ENCODE measurements around the gene SCYL3. TPM values are rescaled to one million over a fixed set of nuclear protein-coding genes. Genes with fewer than 3 reads are reported as not detected.

SCYL3 gene
- polyA plus RNA-seq, 1 of the 3 experiments (the other 2 are of a cell fraction), result 5.9 TPM

DNA sequence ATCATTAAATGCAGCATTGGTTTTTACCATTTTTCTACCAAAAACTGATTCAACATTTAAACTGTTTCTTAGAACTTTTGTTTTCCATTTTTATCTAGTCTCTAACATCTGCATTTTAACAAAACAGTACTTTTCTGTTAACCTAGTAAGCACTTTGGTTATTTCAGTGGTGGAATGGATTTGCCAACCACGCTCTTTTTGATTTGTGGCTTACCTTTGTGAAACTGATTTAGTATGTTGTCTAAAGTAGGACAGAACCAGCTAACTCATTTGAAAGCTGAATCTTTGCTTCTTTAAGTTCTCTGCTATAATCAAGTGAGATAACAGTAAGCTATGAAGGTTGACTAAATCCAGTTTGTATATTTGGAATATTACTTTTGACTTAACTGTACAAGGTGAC, 57.5 kb downstream of the SCYL3 start:
- TF ChIP-seq NFIC (IDR thresholded peaks at IDR 0.05; ENCODE audit: borderline replicate concordance) (no peak), USF1 (IDR thresholded peaks at IDR 0.05; ENCODE audit: borderline replicate concordance, low read depth) (no peak), GATA2 (CRISPR knock-in tag; IDR thresholded peaks at IDR 0.05) (no peak), SMC3 (IDR thresholded peaks at IDR 0.05; ENCODE audit: low read depth, low read length) (no peak), JUND (IDR thresholded peaks at IDR 0.05) (no peak), GABPA (IDR thresholded peaks at IDR 0.05; ENCODE audit: low read depth) (no peak), FOSL2 (IDR thresholded peaks at IDR 0.05; ENCODE audit: borderline replicate concordance, low read depth) (no peak), MEF2A (IDR thresholded peaks at IDR 0.05; ENCODE audit: borderline replicate concordance, low read depth) (no peak), ZBTB33 (IDR thresholded peaks at IDR 0.05; ENCODE audit: borderline replicate concordance, low read depth) (no peak), MXI1 (IDR thresholded peaks at IDR 0.05; ENCODE audit: low read depth, low read length) (no peak), TAF1 (IDR thresholded peaks at IDR 0.05; ENCODE audit: borderline replicate concordance, low read depth, low read length) (no peak), FOXM1 (IDR thresholded peaks at IDR 0.05; ENCODE audit: low read depth) (no peak), EP300 (IDR thresholded peaks at IDR 0.05; ENCODE audit: borderline replicate concordance in 1 of 2, low read depth in 1 of 2, low read length in 1 of 2) (no peak), REST (IDR thresholded peaks at IDR 0.05; ENCODE audit: low read depth, low read length) (no peak)
- TF ChIP-seq, protein P1, sequence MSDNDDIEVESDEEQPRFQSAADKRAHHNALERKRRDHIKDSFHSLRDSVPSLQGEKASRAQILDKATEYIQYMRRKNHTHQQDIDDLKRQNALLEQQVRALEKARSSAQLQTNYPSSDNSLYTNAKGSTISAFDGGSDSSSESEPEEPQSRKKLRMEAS (IDR thresholded peaks at IDR 0.05; ENCODE audit: low read depth), result no peak
- no peak overlapping the region for H3K4me2 ChIP-seq
- 97% methylated on average over 1 of the region's 1 CpG for WGBS (ENCODE audit: low lambda C conversion rate)
- no peaks in the 10 kb centered on the region for H3K9me2 ChIP-seq
- no peaks in the 10 kb centered on the region for H4K20me1 ChIP-seq (ENCODE audit: insufficient read depth)
- ChIA-PET CTCF (interaction anchor here (0.7 to 1.3 kb wide), 3 partner anchors 8 to 35 kb away, joined by 3 to 6 read pairs (median 3); no protein-coding TSS in a partner anchor), POLR2A (no interaction called here)
- H3K27me3 ChIP-seq (ENCODE audit: insufficient read depth), result no peaks in the 10 kb centered on the region
- no peak overlapping the region for H3K4me3 ChIP-seq (ENCODE audit: low read depth in 2 of 2, low read length in 1 of 2)
- no peaks in the 10 kb centered on the region for H3K9me3 ChIP-seq
- peaks cover 20 to 44% of the 10 kb centered on the region in 2 experiments for H3K36me3 ChIP-seq (replicated peaks in 1 of 2; ENCODE audit: control insufficient read depth in 1 of 2, insufficient read depth in 2 of 2, low read length in 1 of 2)
- H3K4me1 ChIP-seq (ENCODE audit: control insufficient read depth in 1 of 2, insufficient read depth in 2 of 2, low read depth in 1 of 2, low read length in 1 of 2), result no peaks in the 10 kb centered on the region
- DNase-seq, result no peak
- H3F3A ChIP-seq (replicated peaks; ENCODE audit: insufficient read depth), result no peaks in the 10 kb centered on the region
- H3K79me2 ChIP-seq (ENCODE audit: insufficient read depth), result peaks cover 10% of the 10 kb centered on the region; the same call in 1 of the 2 replicates
- no peak overlapping the region for H3K27ac ChIP-seq (ENCODE audit: low read depth in 2 of 2, low read length in 1 of 2)
- no peak overlapping the region for H2AFZ ChIP-seq (ENCODE audit: low read depth)
- H3K9ac ChIP-seq, result no peak overlapping the region

All from SK-N-SH (cell line).